Neural cell (in vitro differentiated cells): ENCODE data around the gene KCNJ6. TPM values are rescaled to one million over a fixed set of nuclear protein-coding genes. Genes with fewer than 3 reads are reported as not detected.

ENCODE experiments used
- H2AFZ ChIP-seq: fragments of 200-600, 300-800 bp; sonication (generic), shearing (Covaris generic); 2 replicates; pipeline ENCODE4 v1.6.0; 2014; ENCODE audit warnings: low read depth, mild to moderate bottlenecking, antibody characterized with exemption, low read length, moderate library complexity
- H3F3A ChIP-seq: fragments of 200-600 bp; shearing (Covaris generic); 2 replicates; pipeline ENCODE4 v1.6.1; 2016; ENCODE audit warnings: mild to moderate bottlenecking, moderate library complexity, mixed read lengths, antibody characterized with exemption, low read length; ENCODE audit not compliant: insufficient read depth, poor library complexity, severe bottlenecking
- H3K27ac ChIP-seq: fragments of 200-600, 300-800 bp; sonication (generic), shearing (Covaris generic); 2 replicates; pipeline ENCODE4 v1.5.1; 2014; ENCODE audit warnings: mild to moderate bottlenecking, low read length, moderate library complexity
- H3K27me3 ChIP-seq: fragments of 300-800, 200-600 bp; sonication (generic), shearing (Covaris generic); 2 replicates; pipeline ENCODE4 v1.6.0; 2014; ENCODE audit warnings: mild to moderate bottlenecking, low read depth, low read length, moderate library complexity; ENCODE audit not compliant: insufficient read depth
- H3K36me3 ChIP-seq: fragments of 300-800, 200-600 bp; sonication (generic), shearing (Covaris generic); 2 replicates; pipeline ENCODE4 v1.5.1; 2014; ENCODE audit warnings: mild to moderate bottlenecking, antibody characterized with exemption, low read length, moderate library complexity; ENCODE audit not compliant: insufficient read depth
- H3K4me2 ChIP-seq: fragments of 300-800, 200-600 bp; sonication (generic), shearing (Covaris generic); 2 replicates; pipeline ENCODE4 v1.6.0; 2014; ENCODE audit warnings: mild to moderate bottlenecking, low read length
- H3K4me3 ChIP-seq: fragments of 300-800, 200-600 bp; sonication (generic), shearing (Covaris generic); 2 replicates; pipeline ENCODE4 v1.5.1; 2014; ENCODE audit warnings: mild to moderate bottlenecking, low read length, moderate library complexity
- H3K79me2 ChIP-seq: fragments of 200-600 bp; shearing (Covaris generic); replicated peaks from 2 replicates; pipeline ENCODE4 v1.6.0; 2014; ENCODE audit warnings: mild to moderate bottlenecking, low read length, moderate library complexity; ENCODE audit not compliant: insufficient read depth
- H3K9ac ChIP-seq: fragments of 300-800, 200-600 bp; sonication (generic), shearing (Covaris generic); 2 replicates; pipeline ENCODE4 v1.6.1; 2016; ENCODE audit warnings: mild to moderate bottlenecking, low read length, mixed read lengths
- H3K9me2 ChIP-seq: fragments of 200-600 bp; shearing (Covaris generic); 2 replicates; pipeline ENCODE4 v1.6.1; 2016; ENCODE audit warnings: mild to moderate bottlenecking, low read length, mixed read lengths; ENCODE audit not compliant: insufficient read depth
- H3K9me3 ChIP-seq: fragments of 200-600, 300-800 bp; sonication (generic), shearing (Covaris generic); 2 replicates; pipeline ENCODE4 v1.6.1; 2016; ENCODE audit warnings: mild to moderate bottlenecking, mixed run types, low read length, moderate library complexity, mixed read lengths
- H4K20me1 ChIP-seq: fragments of 200-600 bp; shearing (Covaris generic); 2 replicates; pipeline ENCODE4 v1.6.1; 2016; ENCODE audit warnings: mild to moderate bottlenecking, mixed run types; ENCODE audit not compliant: insufficient read depth
- EP300 ChIP-seq: fragments of 450-650 bp; conservative IDR thresholded peaks from 2 replicates; pipeline ENCODE4 v1.6.1; 2014; ENCODE audit warnings: antibody characterized with exemption, mild to moderate bottlenecking, moderate library complexity; ENCODE audit not compliant: poor library complexity, severe bottlenecking
- EZH2 ChIP-seq: fragments of 200-600, 300-800 bp; shearing (Covaris generic), sonication (generic); IDR thresholded peaks from 2 replicates; pipeline ENCODE4 v1.6.1; 2014; ENCODE audit warnings: antibody characterized with exemption, low read length, borderline replicate concordance, mild to moderate bottlenecking; ENCODE audit not compliant: insufficient read depth, poor library complexity, severe bottlenecking
- MXI1 ChIP-seq: fragments of 450-650 bp; conservative IDR thresholded peaks from 2 replicates; pipeline ENCODE4 v1.6.1; 2014; ENCODE audit warnings: antibody characterized with exemption, mild to moderate bottlenecking; ENCODE audit not compliant: poor library complexity, severe bottlenecking
- POLR2AphosphoS5 ChIP-seq: IDR thresholded peaks from 2 replicates; pipeline ENCODE4 v1.6.1; 2012
- RAD21 ChIP-seq: fragments of 450-650 bp; conservative IDR thresholded peaks from 2 replicates; pipeline ENCODE4 v1.6.1; 2014; ENCODE audit warnings: antibody characterized with exemption, mild to moderate bottlenecking, moderate library complexity
- REST ChIP-seq: IDR thresholded peaks from 2 replicates; pipeline ENCODE4 v1.6.1; 2012; ENCODE audit warnings: borderline replicate concordance
- SMC3 ChIP-seq: fragments of 450-650 bp; conservative IDR thresholded peaks from 2 replicates; pipeline ENCODE4 v1.6.1; 2014; ENCODE audit warnings: antibody characterized with exemption, mild to moderate bottlenecking, moderate library complexity; ENCODE audit not compliant: poor library complexity
- TAF1 ChIP-seq: IDR thresholded peaks from 2 replicates; pipeline ENCODE4 v1.6.1; 2012; ENCODE audit warnings: low read depth
- polyA plus RNA-seq: library from polyadenylated mRNA; depleted of rRNA; stranded (reverse); fragments of >200 nt; gene quantifications from 2 replicates; pipeline ENCODE4 v1.2.3, GENCODE V29; 2014
- TF ChIP-seq, protein P1 (sequence below): fragments of 450-650 bp; IDR thresholded peaks from 2 replicates; pipeline ENCODE4 v1.5.1; 2014; ENCODE audit warnings: antibody characterized with exemption, mild to moderate bottlenecking, moderate library complexity; ENCODE audit not compliant: poor library complexity, severe bottlenecking

KCNJ6 gene
- polyA plus RNA-seq, 1 donor from 2014 or later, result 1.7 TPM

GRCh38 chr21:37732927-37733326 is 183.3 kb downstream of the KCNJ6 start:
- H3F3A ChIP-seq, result no peaks in the 10 kb centered on the region
- TF ChIP-seq EP300 (no peak), MXI1 (no peak), REST (no peak)

DNA sequence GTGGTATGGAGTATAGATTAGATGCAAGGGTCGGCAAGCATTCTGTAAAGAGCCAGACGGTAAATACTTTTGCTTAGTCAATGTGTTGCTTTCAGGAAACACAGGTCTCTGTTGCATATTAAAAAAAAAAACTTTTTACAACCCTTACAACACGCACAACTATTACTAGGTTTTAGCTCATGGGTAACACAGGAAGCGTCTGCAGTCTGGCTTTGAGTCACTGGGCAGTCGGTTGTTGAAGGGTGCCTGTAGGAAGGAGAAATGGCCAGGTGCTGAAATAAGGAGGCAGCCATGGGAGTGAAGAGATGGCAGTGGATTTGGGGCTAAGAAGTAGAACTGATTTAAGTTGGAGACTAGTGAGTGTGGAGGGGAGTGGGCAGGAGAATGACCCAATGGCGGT is 192.1 kb downstream of the KCNJ6 start:
- no peaks in the 10 kb centered on the region for H4K20me1 ChIP-seq
- TF ChIP-seq REST, result no peak
- no peak for TF ChIP-seq MXI1
- no peak for TF ChIP-seq EP300
- TF ChIP-seq POLR2AphosphoS5, result no peak
- TF ChIP-seq, protein P1, sequence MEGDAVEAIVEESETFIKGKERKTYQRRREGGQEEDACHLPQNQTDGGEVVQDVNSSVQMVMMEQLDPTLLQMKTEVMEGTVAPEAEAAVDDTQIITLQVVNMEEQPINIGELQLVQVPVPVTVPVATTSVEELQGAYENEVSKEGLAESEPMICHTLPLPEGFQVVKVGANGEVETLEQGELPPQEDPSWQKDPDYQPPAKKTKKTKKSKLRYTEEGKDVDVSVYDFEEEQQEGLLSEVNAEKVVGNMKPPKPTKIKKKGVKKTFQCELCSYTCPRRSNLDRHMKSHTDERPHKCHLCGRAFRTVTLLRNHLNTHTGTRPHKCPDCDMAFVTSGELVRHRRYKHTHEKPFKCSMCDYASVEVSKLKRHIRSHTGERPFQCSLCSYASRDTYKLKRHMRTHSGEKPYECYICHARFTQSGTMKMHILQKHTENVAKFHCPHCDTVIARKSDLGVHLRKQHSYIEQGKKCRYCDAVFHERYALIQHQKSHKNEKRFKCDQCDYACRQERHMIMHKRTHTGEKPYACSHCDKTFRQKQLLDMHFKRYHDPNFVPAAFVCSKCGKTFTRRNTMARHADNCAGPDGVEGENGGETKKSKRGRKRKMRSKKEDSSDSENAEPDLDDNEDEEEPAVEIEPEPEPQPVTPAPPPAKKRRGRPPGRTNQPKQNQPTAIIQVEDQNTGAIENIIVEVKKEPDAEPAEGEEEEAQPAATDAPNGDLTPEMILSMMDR, result no peak
- no peak for TF ChIP-seq RAD21
- no peak for TF ChIP-seq TAF1
- no peak for TF ChIP-seq EZH2
- TF ChIP-seq SMC3, result no peak
- H3K9me3 ChIP-seq, result no peaks in the 10 kb centered on the region
- H3K4me3 ChIP-seq, result no peak overlapping the region
- H3F3A ChIP-seq, result no peaks in the 10 kb centered on the region
- no peak overlapping the region for H3K27ac ChIP-seq
- H2AFZ ChIP-seq, result no peak overlapping the region
- no peaks in the 10 kb centered on the region for H3K79me2 ChIP-seq
- H3K27me3 ChIP-seq, result no peaks in the 10 kb centered on the region
- H3K36me3 ChIP-seq, result no peaks in the 10 kb centered on the region
- no peak overlapping the region for H3K4me2 ChIP-seq
- H3K9ac ChIP-seq, result no peak overlapping the region
- H3K9me2 ChIP-seq, result no peaks in the 10 kb centered on the region

More at GRCh38 chr21:37732927-37733326, 183.3 kb downstream of the KCNJ6 start:
- H3K9me3 ChIP-seq, result no peaks in the 10 kb centered on the region
- H3K4me3 ChIP-seq, result no peak overlapping the region
- H4K20me1 ChIP-seq, result no peaks in the 10 kb centered on the region
- no peaks in the 10 kb centered on the region for H3K27me3 ChIP-seq
- no peak overlapping the region for H3K4me2 ChIP-seq
- H3K79me2 ChIP-seq, result no peaks in the 10 kb centered on the region
- H3K36me3 ChIP-seq, result no peaks in the 10 kb centered on the region
- no peak overlapping the region for H3K27ac ChIP-seq
- H3K9ac ChIP-seq, result no peak overlapping the region
- H3K9me2 ChIP-seq, result no peaks in the 10 kb centered on the region
- H2AFZ ChIP-seq, result no peak overlapping the region
